HEK293 (cell line): ENCODE measurements around the gene CTDSP2.

Source experiments
- CTCF ChIP-seq: fragments of 450-650 bp; formaldehyde crosslinking; IDR thresholded peaks from 2 replicates; pipeline ENCODE4 v1.5.1; 2016; ENCODE audit warnings: missing biosample characterization, missing genetic modification characterization
- GLIS1 ChIP-seq: fragments of 450-650 bp; formaldehyde crosslinking; IDR thresholded peaks from 2 replicates; pipeline ENCODE4 v1.5.1; 2016; ENCODE audit warnings: missing biosample characterization, missing genetic modification characterization
- ZNF175 ChIP-seq: fragments of 450-650 bp; formaldehyde crosslinking; IDR thresholded peaks from 2 replicates; pipeline ENCODE4 v1.5.1; 2016; ENCODE audit warnings: missing biosample characterization, missing genetic modification characterization
- ZNF221 ChIP-seq: fragments of 450-650 bp; formaldehyde crosslinking; IDR thresholded peaks from 2 replicates; pipeline ENCODE4 v1.5.1; 2017; ENCODE audit warnings: missing biosample characterization, missing genetic modification characterization, borderline replicate concordance
- ZNF404 ChIP-seq: fragments of 450-650 bp; formaldehyde crosslinking; IDR thresholded peaks from 2 replicates; pipeline ENCODE4 v1.5.1; 2017; ENCODE audit warnings: missing biosample characterization, missing genetic modification characterization
- ZNF544 ChIP-seq: fragments of 450-650 bp; formaldehyde crosslinking; IDR thresholded peaks from 2 replicates; pipeline ENCODE4 v1.5.0; 2017; ENCODE audit warnings: missing biosample characterization, missing genetic modification characterization
- ZNF549 ChIP-seq: fragments of 450-650 bp; IDR thresholded peaks from 2 replicates; pipeline ENCODE4 v1.5.1; 2018; ENCODE audit warnings: missing biosample characterization, missing genetic modification characterization, mild to moderate bottlenecking, inconsistent platforms, moderate library complexity

- TF ChIP-seq CTCF (tag by site-specific recombination) (no peak), ZNF221 (no peak), ZNF549 (tag by site-specific recombination) (no peak), GLIS1 (no peak), ZNF175 (tag by site-specific recombination) (no peak), ZNF544 (tag by site-specific recombination) (no peak), ZNF404 (tag by site-specific recombination) (no peak)
Measured at GRCh38 chr12:57806677-57807076, 39.9 kb downstream of the CTDSP2 start.
